ENCODE results near the gene SMIM23. TPM values are rescaled to one million over a fixed set of nuclear protein-coding genes. Genes with fewer than 3 reads are reported as not detected.

SMIM23 gene
- polyA plus RNA-seq, 2 of the 4 experiments (the other 2 are of a cell fraction) = not detected

DNA sequence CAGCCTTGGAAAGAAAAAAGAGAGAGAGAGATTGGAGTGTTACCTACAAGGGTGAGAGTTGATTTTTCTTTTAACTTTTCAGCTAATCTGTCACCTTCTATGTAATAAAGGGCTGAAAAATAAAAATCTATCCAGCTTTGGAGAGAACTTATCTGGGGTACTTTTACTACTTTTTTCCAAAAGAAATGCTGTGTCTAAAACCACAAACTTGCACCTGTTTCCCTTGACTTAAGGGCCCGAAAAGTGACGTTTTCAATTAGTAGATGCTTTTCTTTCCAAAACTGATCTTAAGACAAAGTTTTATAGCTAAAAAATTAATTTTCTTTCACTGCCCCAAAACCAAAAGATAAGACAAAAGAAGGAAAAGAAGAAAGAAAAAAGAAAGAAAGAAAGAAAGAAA, 48.8 kb downstream of the SMIM23 start:
- ATAC-seq = no peak
- no peaks in the 10 kb centered on the region for H3K4me1 ChIP-seq
- no peak overlapping the region for H3K4me2 ChIP-seq
- no peak overlapping the region for H3K27ac ChIP-seq
- H3K4me3 ChIP-seq = no peak overlapping the region
- FAIRE-seq = no peak
- no peak for DNase-seq (ENCODE audit: low read depth in 1 of 2, low spot score in 1 of 2)
- H3K9me3 ChIP-seq = peaks cover 12% of the 10 kb centered on the region; the same call in 2 of the 3 replicates
- ChIA-PET CTCF (interaction anchor here (1.2 to 2.8 kb wide), 4 partner anchors 13 to 416 kb away, joined by 3 to 13 read pairs (median 6); partner anchors contain the start of gene FGF18), POLR2A (no interaction called here)
- 79% methylated on average over 2 of the region's 2 CpGs for WGBS (ENCODE audit: missing lambda C conversion rate)
- no peak for TF ChIP-seq HOXB13 (CRISPR knock-in tag; IDR thresholded peaks at IDR 0.05; ENCODE audit: low read depth)
- TF ChIP-seq, protein P1, sequence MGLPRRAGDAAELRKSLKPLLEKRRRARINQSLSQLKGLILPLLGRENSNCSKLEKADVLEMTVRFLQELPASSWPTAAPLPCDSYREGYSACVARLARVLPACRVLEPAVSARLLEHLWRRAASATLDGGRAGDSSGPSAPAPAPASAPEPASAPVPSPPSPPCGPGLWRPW (IDR thresholded peaks at IDR 0.05) = no peak
- TF ChIP-seq RNF2 (IDR thresholded peaks at IDR 0.05; ENCODE audit: borderline replicate concordance, low read depth) = no peak
- TF ChIP-seq, protein P2, sequence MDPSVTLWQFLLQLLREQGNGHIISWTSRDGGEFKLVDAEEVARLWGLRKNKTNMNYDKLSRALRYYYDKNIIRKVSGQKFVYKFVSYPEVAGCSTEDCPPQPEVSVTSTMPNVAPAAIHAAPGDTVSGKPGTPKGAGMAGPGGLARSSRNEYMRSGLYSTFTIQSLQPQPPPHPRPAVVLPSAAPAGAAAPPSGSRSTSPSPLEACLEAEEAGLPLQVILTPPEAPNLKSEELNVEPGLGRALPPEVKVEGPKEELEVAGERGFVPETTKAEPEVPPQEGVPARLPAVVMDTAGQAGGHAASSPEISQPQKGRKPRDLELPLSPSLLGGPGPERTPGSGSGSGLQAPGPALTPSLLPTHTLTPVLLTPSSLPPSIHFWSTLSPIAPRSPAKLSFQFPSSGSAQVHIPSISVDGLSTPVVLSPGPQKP (IDR thresholded peaks at IDR 0.05; ENCODE audit: low read depth, low read length) = no peak
- TF ChIP-seq CBX8 (IDR thresholded peaks at IDR 0.05) = no peak
- TF ChIP-seq ESRRA (IDR thresholded peaks at IDR 0.05; ENCODE audit: borderline replicate concordance, low read length) = no peak
- TF ChIP-seq EHMT2 (IDR thresholded peaks at IDR 0.05; ENCODE audit: low read depth) = no peak
- TF ChIP-seq ZFP36 (IDR thresholded peaks at IDR 0.05; ENCODE audit: borderline replicate concordance, partially characterized antibody) = no peak
- TF ChIP-seq POLR2AphosphoS2 (conservative IDR thresholded peaks at IDR 0.05; ENCODE audit: low read length) = no peak
- TF ChIP-seq JUN (IDR thresholded peaks at IDR 0.05) = no peak
- no peak for TF ChIP-seq SREBF2 (IDR thresholded peaks at IDR 0.05)
- no peak for TF ChIP-seq HEYL (CRISPR knock-in tag; IDR thresholded peaks at IDR 0.05)
- TF ChIP-seq EP300 (IDR thresholded peaks at IDR 0.05) = no peak
- TF ChIP-seq, protein P3, sequence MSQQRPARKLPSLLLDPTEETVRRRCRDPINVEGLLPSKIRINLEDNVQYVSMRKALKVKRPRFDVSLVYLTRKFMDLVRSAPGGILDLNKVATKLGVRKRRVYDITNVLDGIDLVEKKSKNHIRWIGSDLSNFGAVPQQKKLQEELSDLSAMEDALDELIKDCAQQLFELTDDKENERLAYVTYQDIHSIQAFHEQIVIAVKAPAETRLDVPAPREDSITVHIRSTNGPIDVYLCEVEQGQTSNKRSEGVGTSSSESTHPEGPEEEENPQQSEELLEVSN (IDR thresholded peaks at IDR 0.05; ENCODE audit: borderline replicate concordance, low read depth) = no peak
- no peak for TF ChIP-seq TP53 (CRISPR knock-in tag; IDR thresholded peaks at IDR 0.05)

DNA sequence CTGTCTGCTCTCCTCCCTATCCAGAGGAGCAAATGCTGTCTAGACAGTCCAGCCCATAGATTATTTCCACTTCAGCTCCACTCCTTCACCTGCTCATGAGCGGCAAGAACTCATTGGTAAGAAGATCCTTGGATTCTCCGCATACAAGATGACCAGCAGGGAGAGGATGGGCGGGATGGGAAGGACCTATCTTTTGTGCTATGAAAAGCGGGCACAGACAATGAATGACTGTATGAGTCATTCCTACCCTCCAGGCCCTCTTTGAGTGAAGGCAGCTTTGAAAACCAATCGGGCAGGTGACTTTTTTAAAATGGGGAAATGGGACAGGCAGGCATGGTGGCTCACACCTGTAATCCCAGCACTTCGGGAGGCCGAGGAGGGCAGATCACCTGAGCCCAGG, 49.4 kb downstream of the SMIM23 start:
- ChIA-PET CTCF (interaction anchor here (2.5 to 2.8 kb wide), 2 partner anchors 205 to 416 kb away, joined by 8 to 13 read pairs; partner anchors contain the start of gene FGF18), POLR2A (no interaction called here)
- H3K4me3 ChIP-seq = no peak overlapping the region
- TF ChIP-seq, protein P4, sequence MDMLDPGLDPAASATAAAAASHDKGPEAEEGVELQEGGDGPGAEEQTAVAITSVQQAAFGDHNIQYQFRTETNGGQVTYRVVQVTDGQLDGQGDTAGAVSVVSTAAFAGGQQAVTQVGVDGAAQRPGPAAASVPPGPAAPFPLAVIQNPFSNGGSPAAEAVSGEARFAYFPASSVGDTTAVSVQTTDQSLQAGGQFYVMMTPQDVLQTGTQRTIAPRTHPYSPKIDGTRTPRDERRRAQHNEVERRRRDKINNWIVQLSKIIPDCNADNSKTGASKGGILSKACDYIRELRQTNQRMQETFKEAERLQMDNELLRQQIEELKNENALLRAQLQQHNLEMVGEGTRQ (IDR thresholded peaks at IDR 0.05) = no peak
- TF ChIP-seq TP53 (CRISPR knock-in tag; IDR thresholded peaks at IDR 0.05) = no peak
- no peak for TF ChIP-seq CBX8 (IDR thresholded peaks at IDR 0.05)
- no peak for TF ChIP-seq CHD2 (IDR thresholded peaks at IDR 0.05; ENCODE audit: low read length, partially characterized antibody)
- H3K9me3 ChIP-seq = peaks cover 6% of the 10 kb centered on the region; the same call in 1 of the 3 replicates
- no peak overlapping the region for H3K27ac ChIP-seq
- H3K4me2 ChIP-seq = no peak overlapping the region
- H3K4me1 ChIP-seq = no peaks in the 10 kb centered on the region
- WGBS (ENCODE audit: missing lambda C conversion rate) = 48% methylated on average over 7 of the region's 7 CpGs
- no peak for DNase-seq (ENCODE audit: low read depth in 1 of 2, low spot score in 1 of 2)
- no peak for ATAC-seq
- FAIRE-seq = no peak

DNA sequence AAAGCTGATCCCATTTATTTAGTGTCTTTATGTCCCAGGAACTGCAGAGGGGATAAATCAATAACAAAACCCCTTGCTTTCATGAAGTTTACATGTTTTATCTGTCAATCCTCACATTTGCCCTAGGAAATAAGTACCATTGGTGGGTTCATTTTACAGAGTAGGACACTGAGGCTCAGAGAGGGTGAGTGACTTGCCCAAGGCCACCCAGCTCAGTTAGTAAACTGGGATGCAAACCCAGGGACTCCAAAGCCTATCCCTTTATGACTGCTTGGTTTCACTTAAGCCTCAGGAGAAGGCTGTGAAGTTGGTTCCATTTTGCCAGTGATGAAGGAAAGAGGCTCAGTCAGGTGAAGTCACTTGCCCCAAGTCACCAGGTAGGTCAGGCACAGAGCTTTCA, 51.9 kb downstream of the SMIM23 start:
- POLR2A ChIA-PET = no interaction called here
- no peak overlapping the region for H3K27ac ChIP-seq

More for the DNA sequence above, 51.9 kb downstream of the SMIM23 start:
- no peak for ATAC-seq
- no peak overlapping the region for H3K4me3 ChIP-seq
- TF ChIP-seq HOXB13 (CRISPR knock-in tag; IDR thresholded peaks at IDR 0.05; ENCODE audit: low read depth) = no peak
- no peak for TF ChIP-seq FOSB (CRISPR knock-in tag; IDR thresholded peaks at IDR 0.05)
- TF ChIP-seq, protein P5, sequence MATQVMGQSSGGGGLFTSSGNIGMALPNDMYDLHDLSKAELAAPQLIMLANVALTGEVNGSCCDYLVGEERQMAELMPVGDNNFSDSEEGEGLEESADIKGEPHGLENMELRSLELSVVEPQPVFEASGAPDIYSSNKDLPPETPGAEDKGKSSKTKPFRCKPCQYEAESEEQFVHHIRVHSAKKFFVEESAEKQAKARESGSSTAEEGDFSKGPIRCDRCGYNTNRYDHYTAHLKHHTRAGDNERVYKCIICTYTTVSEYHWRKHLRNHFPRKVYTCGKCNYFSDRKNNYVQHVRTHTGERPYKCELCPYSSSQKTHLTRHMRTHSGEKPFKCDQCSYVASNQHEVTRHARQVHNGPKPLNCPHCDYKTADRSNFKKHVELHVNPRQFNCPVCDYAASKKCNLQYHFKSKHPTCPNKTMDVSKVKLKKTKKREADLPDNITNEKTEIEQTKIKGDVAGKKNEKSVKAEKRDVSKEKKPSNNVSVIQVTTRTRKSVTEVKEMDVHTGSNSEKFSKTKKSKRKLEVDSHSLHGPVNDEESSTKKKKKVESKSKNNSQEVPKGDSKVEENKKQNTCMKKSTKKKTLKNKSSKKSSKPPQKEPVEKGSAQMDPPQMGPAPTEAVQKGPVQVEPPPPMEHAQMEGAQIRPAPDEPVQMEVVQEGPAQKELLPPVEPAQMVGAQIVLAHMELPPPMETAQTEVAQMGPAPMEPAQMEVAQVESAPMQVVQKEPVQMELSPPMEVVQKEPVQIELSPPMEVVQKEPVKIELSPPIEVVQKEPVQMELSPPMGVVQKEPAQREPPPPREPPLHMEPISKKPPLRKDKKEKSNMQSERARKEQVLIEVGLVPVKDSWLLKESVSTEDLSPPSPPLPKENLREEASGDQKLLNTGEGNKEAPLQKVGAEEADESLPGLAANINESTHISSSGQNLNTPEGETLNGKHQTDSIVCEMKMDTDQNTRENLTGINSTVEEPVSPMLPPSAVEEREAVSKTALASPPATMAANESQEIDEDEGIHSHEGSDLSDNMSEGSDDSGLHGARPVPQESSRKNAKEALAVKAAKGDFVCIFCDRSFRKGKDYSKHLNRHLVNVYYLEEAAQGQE (IDR thresholded peaks at IDR 0.05) = no peak
- TF ChIP-seq MAFK (IDR thresholded peaks at IDR 0.05; ENCODE audit: partially characterized antibody) = no peak
- TF ChIP-seq, protein P6, sequence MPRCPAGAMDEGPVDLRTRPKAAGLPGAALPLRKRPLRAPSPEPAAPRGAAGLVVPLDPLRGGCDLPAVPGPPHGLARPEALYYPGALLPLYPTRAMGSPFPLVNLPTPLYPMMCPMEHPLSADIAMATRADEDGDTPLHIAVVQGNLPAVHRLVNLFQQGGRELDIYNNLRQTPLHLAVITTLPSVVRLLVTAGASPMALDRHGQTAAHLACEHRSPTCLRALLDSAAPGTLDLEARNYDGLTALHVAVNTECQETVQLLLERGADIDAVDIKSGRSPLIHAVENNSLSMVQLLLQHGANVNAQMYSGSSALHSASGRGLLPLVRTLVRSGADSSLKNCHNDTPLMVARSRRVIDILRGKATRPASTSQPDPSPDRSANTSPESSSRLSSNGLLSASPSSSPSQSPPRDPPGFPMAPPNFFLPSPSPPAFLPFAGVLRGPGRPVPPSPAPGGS (IDR thresholded peaks at IDR 0.05) = no peak
- TF ChIP-seq EHMT2 (IDR thresholded peaks at IDR 0.05; ENCODE audit: low read depth) = no peak
- TF ChIP-seq CBX2 (IDR thresholded peaks at IDR 0.05; ENCODE audit: borderline replicate concordance, low read depth) = no peak
- CTCF ChIA-PET = interaction anchor here (1.0 to 1.7 kb wide), 2 partner anchors 9 to 15 kb away, joined by 3 to 4 read pairs; no protein-coding TSS in a partner anchor
- no peak overlapping the region for H3K4me2 ChIP-seq
- FAIRE-seq = no peak
- no peaks in the 10 kb centered on the region for H3K4me1 ChIP-seq
- DNase-seq (ENCODE audit: low read depth in 1 of 2, low spot score in 1 of 2) = no peak
- no peaks in the 10 kb centered on the region for H3K9me3 ChIP-seq

All from A549 (cell line).